Measurements from ENCODE around the gene KLK15.

The KLK15 gene

DNA sequence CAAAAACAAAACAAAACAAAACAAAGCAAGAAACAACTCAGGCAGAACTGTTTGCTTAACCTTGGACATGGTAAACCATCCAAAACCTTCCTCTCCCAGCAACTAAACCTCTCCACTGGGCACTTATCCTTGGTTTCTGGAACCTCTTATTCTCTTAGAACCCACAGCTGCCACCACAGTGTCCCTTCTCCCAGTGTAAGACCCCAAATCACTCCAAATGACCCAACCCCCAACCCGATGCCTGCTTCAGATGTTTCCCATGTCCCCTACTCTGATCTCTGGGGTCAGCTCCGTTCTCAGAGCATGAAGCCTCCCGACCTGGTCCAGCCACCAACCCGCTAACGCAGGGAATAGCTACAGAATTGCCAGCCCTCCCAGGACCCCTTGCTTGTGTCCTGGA is 40.8 kb upstream of the KLK15 start:
- no peak overlapping the region for H3K4me3 ChIP-seq (ENCODE audit: low read length)
- TF ChIP-seq, protein P1, sequence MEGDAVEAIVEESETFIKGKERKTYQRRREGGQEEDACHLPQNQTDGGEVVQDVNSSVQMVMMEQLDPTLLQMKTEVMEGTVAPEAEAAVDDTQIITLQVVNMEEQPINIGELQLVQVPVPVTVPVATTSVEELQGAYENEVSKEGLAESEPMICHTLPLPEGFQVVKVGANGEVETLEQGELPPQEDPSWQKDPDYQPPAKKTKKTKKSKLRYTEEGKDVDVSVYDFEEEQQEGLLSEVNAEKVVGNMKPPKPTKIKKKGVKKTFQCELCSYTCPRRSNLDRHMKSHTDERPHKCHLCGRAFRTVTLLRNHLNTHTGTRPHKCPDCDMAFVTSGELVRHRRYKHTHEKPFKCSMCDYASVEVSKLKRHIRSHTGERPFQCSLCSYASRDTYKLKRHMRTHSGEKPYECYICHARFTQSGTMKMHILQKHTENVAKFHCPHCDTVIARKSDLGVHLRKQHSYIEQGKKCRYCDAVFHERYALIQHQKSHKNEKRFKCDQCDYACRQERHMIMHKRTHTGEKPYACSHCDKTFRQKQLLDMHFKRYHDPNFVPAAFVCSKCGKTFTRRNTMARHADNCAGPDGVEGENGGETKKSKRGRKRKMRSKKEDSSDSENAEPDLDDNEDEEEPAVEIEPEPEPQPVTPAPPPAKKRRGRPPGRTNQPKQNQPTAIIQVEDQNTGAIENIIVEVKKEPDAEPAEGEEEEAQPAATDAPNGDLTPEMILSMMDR (conservative IDR thresholded peaks at IDR 0.05; ENCODE audit: low read depth, low read length): no peak
- DNase-seq (ENCODE audit: low read depth): no peak

DNA sequence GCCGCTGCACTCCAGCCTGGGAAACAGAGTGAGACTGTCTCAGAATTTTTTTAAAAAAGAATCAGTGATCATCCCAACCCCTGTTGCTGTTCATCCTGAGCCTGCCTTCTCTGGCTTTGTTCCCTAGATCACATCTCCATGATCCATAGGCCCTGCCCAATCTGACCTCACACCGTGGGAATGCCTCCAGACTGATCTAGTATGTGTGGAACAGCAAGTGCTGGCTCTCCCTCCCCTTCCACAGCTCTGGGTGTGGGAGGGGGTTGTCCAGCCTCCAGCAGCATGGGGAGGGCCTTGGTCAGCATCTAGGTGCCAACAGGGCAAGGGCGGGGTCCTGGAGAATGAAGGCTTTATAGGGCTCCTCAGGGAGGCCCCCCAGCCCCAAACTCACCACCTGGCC is 39.7 kb upstream of the KLK15 start, which contains the start of gene KLK2:
Gene KLK2, plus strand, starts transcription at position 384 of the 400 bp plus-strand sequence. CDS start 35 bp downstream, outside the sequence.
- no peak within 1 kb of the TSS for H3K4me3 ChIP-seq (ENCODE audit: low read length)
- DNase-seq (ENCODE audit: low read depth): no peak
- TF ChIP-seq, protein P1 (conservative IDR thresholded peaks at IDR 0.05; ENCODE audit: low read depth, low read length): no peak

DNA sequence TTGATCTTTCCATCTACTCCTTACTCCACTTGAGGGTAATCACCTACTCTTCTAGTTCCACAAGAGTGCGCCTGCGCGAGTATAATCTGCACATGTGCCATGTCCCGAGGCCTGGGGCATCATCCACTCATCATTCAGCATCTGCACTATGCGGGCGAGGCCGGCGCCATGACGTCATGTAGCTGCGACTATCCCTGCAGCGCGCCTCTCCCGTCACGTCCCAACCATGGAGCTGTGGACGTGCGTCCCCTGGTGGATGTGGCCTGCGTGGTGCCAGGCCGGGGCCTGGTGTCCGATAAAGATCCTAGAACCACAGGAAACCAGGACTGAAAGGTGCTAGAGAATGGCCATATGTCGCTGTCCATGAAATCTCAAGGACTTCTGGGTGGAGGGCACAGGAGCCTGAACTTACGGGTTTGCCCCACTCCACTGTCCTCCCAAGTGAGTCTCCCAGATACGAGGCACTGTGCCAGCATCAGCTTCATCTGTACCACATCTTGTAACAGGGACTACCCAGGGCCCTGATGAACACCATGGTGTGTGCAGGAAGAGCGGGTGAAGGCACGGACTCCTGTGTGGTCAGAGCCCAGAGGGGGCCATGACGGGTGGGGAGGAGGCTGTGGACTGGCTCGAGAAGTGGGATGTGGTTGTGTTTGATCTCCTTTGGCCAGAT is 37.2 kb upstream of the KLK15 start:
- DNase-seq (ENCODE audit: low read depth): no peak
- no peak overlapping the region for H3K4me3 ChIP-seq (ENCODE audit: low read length)
- TF ChIP-seq, protein P1 (conservative IDR thresholded peaks at IDR 0.05; ENCODE audit: low read depth, low read length): no peak

DNA sequence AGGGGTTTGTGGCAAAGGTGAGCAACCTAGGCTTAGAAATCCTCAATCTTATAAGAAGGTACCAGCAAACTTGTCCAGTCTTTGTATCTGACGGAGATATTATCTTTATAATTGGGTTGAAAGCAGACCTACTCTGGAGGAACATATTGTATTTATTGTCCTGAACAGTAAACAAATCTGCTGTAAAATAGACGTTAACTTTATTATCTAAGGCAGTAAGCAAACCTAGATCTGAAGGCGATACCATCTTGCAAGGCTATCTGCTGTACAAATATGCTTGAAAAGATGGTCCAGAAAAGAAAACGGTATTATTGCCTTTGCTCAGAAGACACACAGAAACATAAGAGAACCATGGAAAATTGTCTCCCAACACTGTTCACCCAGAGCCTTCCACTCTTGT is 36.1 kb upstream of the KLK15 start:
- no peak for DNase-seq (ENCODE audit: low read depth)
- TF ChIP-seq, protein P1 (conservative IDR thresholded peaks at IDR 0.05; ENCODE audit: low read depth, low read length): no peak
- H3K4me3 ChIP-seq (ENCODE audit: low read length): no peak overlapping the region

DNA sequence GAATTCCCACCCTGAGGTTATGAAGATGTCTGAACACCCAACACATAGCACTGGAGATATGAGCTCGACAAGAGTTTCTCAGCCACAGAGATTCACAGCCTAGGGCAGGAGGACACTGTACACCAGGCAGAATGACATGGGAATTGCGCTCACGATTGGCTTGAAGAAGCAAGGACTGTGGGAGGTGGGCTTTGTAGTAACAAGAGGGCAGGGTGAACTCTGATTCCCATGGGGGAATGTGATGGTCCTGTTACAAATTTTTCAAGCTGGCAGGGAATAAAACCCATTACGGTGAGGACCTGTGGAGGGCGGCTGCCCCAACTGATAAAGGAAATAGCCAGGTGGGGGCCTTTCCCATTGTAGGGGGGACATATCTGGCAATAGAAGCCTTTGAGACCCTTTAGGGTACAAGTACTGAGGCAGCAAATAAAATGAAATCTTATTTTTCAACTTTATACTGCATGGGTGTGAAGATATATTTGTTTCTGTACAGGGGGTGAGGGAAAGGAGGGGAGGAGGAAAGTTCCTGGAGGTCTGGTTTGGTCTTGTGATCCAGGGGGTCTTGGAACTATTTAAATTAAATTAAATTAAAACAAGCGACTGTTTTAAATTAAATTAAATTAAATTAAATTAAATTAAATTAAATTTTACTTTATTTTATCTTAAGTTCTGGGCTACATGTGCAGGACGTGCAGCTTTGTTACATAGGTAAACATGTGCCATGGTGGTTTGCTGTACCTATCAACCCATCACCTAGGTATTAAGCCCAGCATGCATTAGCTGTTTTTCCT is 28.3 kb upstream of the KLK15 start:
- H3K4me3 ChIP-seq (ENCODE audit: low read length): no peak overlapping the region
- DNase-seq (ENCODE audit: low read depth): no peak
- TF ChIP-seq, protein P1 (conservative IDR thresholded peaks at IDR 0.05; ENCODE audit: low read depth, low read length): no peak

DNA sequence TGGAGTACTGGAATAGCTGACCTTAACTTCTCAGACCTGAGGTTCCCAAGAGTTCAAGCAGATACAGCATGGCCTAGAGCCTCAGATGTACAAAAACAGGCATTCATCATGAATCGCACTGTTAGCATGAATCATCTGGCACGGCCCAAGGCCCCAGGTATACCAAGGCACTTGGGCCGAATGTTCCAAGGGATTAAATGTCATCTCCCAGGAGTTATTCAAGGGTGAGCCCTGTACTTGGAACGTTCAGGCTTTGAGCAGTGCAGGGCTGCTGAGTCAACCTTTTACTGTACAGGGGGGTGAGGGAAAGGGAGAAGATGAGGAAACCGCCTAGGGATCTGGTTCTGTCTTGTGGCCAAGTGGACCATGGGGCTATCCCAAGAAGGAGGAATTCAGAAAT is 27.6 kb upstream of the KLK15 start:
- no peak for DNase-seq (ENCODE audit: low read depth)
- no peak overlapping the region for H3K4me3 ChIP-seq (ENCODE audit: low read length)
- TF ChIP-seq, protein P1 (conservative IDR thresholded peaks at IDR 0.05; ENCODE audit: low read depth, low read length): no peak

DNA sequence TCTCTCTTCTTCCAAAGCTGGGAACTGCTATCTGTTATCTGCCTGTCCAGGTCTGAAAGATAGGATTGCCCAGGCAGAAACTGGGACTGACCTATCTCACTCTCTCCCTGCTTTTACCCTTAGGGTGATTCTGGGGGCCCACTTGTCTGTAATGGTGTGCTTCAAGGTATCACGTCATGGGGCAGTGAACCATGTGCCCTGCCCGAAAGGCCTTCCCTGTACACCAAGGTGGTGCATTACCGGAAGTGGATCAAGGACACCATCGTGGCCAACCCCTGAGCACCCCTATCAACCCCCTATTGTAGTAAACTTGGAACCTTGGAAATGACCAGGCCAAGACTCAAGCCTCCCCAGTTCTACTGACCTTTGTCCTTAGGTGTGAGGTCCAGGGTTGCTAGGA is 26.5 kb upstream of the KLK15 start:
- TF ChIP-seq, protein P1 (conservative IDR thresholded peaks at IDR 0.05; ENCODE audit: low read depth, low read length): no peak
- no peak overlapping the region for H3K4me3 ChIP-seq (ENCODE audit: low read length)
- no peak for DNase-seq (ENCODE audit: low read depth)
